Measurements from ENCODE around the gene VWA5B1.

Gene VWA5B1

DNA sequence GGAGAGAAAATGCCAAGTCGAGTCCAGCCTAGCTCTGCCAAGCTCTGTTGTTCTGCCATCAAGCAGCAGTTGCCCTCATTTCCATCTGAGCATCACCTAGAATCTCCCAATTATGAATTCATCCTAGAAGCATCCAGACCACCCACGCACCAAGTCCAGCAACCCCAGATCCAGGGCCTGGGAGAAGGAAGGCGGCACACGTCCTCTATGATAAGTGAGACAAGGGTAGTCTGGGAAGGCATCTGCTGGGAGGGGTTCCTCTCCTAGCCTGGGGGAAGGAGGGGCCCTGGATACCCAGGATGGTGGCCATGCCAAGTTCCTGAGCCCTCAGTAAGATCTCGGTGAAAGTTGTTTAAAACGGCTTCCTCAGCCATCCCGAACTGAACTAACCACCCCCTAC is 70.7 kb downstream of the VWA5B1 start:
- TF ChIP-seq CTCF (IDR thresholded peaks at IDR 0.05; ENCODE audit: low read depth, low read length), result no peak
- no peak for DNase-seq (ENCODE audit: extremely low read depth, low read depth)

GRCh38 chr1:20361805-20362381 is 71.2 kb downstream of the VWA5B1 start:
- no peak for DNase-seq (ENCODE audit: extremely low read depth, low read depth)
- TF ChIP-seq CTCF (IDR thresholded peaks at IDR 0.05; ENCODE audit: low read depth, low read length), result peak; percentile 90

DNA sequence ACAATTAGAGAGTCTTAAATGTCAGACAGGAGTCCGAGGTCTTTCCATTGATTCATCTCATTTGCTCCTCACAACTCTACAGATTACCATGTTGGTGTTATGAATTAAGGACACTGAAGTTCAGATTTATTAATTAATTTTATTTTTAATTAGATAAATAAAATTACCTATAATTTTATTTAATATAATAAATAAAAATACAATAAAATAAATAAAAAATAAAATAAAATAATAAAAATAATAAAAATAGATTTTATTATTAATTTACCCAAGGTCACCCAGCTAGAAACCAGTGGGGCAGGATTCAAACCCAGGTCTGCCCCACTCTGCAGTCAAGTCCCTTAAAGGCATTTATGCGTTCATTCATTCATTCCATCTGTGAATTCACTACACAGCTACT is 72.2 kb downstream of the VWA5B1 start:
- TF ChIP-seq CTCF (IDR thresholded peaks at IDR 0.05; ENCODE audit: low read depth, low read length), result no peak
- no peak for DNase-seq (ENCODE audit: extremely low read depth, low read depth)

DNA sequence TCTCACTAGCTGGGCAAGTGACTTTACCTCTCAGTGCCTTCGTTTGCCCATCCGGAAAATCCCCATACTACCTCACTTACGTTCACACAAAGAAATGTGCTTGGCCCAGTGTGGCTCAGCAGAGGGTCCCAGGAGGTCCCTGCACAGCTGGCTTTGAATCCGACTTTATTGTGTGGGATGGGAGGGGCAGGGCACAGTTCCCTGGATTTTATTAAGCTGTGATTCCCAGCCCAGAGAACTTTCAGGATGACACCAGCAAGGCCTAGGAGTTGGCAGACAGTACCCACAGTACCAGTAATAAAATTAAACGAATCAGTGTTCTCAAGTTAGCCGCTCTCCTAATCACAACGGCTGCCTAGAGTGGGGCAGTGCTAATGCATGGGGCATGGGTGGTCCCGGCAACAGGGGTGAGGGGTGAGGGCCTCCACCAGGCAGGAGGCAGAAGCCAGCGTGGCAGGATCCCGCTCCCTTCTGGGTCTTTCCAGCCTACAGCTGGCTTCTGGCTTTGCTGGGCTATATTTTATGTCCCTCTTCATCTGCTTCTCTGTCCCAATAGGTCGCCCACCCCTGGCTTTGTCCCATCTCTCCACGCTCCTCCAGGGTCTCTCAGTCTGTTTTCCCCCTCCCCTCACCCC is 74.9 kb downstream of the VWA5B1 start:
- no peak for DNase-seq (ENCODE audit: extremely low read depth, low read depth)
- no peak for TF ChIP-seq CTCF (IDR thresholded peaks at IDR 0.05; ENCODE audit: low read depth, low read length)

DNA sequence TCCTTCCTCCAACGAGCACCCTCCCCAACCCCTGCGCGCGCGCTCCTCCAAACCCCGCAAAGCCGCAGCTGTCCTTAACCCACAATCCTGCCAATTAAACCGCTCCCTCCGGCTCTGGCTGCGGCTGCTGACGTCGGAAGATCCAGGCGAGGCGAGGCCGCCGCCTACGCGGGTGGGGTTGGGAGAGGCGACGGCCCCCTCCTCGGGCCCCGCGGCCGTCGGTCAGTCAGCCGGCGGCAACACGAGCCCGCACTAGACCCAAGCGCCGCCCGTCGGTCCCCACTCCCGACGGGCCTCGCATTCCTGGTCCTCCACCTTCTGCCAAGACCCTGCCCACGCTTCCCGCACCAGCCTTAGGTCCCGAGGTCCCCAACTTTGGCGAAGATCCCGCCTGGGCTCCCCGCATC is 75.4 kb downstream of the VWA5B1 start:
- DNase-seq (ENCODE audit: extremely low read depth, low read depth), result no peak
- no peak for TF ChIP-seq CTCF (IDR thresholded peaks at IDR 0.05; ENCODE audit: low read depth, low read length)

DNA sequence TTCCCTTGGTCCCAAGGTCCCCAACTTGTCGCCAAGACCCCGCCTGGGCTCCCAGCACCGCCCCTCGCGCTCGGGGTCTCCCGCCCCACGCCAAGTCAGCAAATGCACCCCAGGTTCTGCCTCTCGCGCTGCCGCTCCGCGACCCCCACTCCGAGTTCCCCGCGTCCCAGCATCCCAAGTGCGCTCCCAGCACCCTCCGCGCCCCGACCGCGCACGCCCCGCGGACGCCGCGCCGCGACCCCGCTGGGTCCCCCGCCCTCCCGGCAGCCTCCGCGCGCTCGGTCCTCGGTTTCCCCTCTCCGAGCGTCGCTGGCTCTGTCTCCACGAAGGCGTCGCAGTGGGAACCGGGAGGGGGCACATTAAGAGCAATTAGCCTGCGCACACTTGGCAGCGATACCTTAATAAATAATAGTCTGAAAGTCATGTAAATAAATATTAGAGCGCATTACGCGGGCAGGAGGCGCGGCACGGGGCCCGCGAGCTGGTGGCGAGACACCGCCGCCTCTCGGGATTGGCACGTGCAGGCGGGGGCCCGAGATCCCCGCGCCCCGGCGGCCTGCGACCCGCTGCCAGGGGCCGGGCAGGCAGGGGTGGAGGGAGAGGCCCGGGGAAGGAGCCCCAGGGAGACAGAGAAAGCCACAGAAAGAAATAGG is 75.9 kb downstream of the VWA5B1 start:
- TF ChIP-seq CTCF (IDR thresholded peaks at IDR 0.05; ENCODE audit: low read depth, low read length), result no peak
- no peak for DNase-seq (ENCODE audit: extremely low read depth, low read depth)

DNA sequence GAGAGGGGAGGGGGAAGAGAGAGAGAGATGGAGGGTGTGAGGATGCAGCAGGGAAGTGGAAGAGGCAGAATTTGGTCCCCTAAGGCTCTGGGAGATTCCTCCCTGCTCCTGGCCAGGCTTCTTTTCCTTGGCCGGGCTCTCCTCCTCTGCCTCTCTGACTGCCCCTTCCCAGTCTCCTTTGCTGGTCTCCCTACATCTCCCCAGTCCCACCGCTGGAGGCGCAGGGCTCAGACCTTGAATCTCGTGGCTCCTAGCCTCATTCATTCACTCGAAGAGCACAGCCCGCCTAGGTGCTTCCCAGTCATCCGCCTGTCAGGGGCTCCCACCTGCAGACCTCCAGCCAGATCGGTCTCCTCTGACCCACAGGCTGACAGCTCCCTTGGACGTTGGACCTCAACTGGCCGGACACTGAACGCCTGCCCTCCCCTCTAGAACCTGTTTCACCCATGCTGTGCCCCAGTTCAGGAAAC is 76.5 kb downstream of the VWA5B1 start:
- TF ChIP-seq CTCF (IDR thresholded peaks at IDR 0.05; ENCODE audit: low read depth, low read length), result peak; percentile 70
- no peak for DNase-seq (ENCODE audit: extremely low read depth, low read depth)

All from AG09319 (cell line).